NCI-H510A (cell line): Measurements from ENCODE around the gene ANLN.
"Not testable (repeated sequence)": the region's sequence is repeated elsewhere in the genome, so short reads cannot be mapped to it uniquely, and the experiment has no call there.

Source experiments
- DNase-seq: peaks from one replicate; lab custom pipeline; 2025; lab: John Stamatoyannopoulos, UW

The ANLN gene

GRCh38 chr7:36379831-36380504 is 9.7 kb upstream of the ANLN start:
- DNase-seq, result no peak

GRCh38 chr7:36381056-36381455 is 8.6 kb upstream of the ANLN start:
- DNase-seq, result no peak

DNA sequence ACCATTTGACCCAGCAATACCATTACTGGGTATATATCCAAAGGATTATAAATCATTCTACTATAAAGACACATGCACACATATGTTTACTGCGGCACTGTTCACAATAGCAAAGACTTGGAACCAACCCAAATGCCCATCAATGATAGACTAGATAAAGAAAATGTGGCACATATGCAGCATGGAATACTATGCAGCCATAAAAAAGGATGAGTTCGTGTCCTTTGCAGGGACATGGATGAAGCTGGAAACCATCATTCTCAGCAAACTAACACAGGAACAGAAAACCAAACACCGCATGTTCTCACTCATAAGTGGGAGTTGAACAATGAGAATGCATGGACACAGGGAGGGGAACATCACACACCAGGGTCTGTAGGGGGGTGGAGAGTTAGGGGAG is 6.4 kb upstream of the ANLN start:
- not testable (repeated sequence) for DNase-seq

- DNase-seq, result not testable (repeated sequence)
These were observed 4.0 kb upstream of the ANLN start for GRCh38 chr7:36385646-36386045.

- DNase-seq, result no peak
These were observed 2.0 kb upstream of the ANLN start for GRCh38 chr7:36387435-36388231.

DNA sequence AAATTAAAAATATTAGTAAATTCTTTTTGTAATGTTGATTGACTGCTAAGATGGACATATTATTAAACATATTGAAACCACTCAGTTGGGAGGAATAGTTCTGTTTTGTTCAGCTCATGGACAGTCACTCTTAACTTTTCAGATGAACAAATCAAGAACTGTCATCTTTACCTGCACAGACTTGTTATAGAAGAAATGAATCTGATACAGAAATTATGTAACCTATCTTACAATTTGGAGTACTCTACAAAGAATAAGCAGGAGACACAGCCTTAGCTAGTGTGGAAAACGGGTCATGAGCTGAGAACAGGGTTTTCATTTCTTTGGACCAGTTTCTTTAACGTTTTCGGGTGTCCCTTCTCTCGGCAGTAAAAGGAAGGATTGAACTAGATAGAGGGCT is 1.2 kb upstream of the ANLN start:
- DNase-seq, result no peak

- DNase-seq, result peak; percentile 53
These were observed 783 bp downstream of the ANLN start for GRCh38 chr7:36390199-36391090.

DNA sequence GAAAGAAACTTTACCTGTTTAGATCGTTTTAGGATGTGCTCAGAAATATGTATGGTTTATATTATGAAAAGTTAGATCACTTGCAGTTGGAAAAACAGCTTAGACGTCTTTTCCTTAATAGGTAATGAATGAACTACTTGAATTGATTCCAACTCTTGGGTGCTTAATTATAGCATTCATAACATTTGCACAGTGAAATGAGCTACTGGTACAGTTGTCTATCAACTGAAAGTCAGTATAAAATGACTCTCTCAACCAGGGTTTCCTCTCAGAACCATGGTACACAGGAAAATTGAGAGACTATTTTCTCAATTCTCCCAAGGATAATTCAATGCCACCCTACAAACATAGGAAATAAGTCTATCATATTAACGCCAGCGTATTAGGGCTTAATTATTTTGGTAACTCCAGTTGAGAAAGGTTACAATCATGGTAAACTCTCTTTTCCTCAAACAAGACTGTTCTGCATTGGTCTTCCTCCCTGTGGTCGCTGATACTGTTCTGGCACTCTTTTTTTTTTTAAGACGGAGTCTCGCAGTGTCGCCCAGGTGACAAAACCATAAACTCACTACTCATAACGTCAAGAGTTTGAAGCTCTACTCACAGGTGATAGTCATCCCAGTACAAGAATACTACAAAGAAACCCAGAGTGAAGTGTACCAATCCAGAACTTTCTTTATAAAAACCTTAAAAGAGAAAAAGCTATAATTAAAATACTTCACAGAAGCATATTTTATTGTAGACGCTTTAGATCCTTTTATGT is 2.0 kb downstream of the ANLN start:
- no peak for DNase-seq

- no peak for DNase-seq
These were observed 4.2 kb downstream of the ANLN start for GRCh38 chr7:36393826-36394225.

- DNase-seq, result no peak
These were observed 5.7 kb downstream of the ANLN start for GRCh38 chr7:36395171-36395894.

GRCh38 chr7:36396150-36396549 is 6.5 kb downstream of the ANLN start:
- DNase-seq, result no peak

DNA sequence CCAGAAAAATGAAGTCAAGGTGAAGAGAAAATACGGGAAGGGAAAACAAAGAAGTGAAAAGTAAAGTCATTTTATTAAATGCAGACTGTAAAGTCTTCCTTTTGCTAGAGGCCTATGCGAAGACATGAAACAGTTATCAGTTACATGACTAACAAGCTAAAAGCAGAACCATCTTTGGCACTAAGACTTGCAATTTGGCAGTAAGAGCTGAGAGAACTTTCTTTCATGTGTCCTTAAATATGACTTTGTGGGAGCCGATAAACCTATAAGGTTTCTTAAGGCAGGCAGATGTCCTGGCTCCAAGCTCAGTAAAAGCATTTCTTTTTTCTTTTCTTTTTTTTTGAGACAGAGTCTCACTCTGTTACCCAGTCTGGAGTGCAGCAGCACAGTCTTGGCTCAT is 10.4 kb downstream of the ANLN start:
- no peak for DNase-seq

GRCh38 chr7:36400606-36401005 is 10.9 kb downstream of the ANLN start:
- DNase-seq, result no peak

GRCh38 chr7:36403452-36403851 is 13.8 kb downstream of the ANLN start:
- no peak for DNase-seq

DNA sequence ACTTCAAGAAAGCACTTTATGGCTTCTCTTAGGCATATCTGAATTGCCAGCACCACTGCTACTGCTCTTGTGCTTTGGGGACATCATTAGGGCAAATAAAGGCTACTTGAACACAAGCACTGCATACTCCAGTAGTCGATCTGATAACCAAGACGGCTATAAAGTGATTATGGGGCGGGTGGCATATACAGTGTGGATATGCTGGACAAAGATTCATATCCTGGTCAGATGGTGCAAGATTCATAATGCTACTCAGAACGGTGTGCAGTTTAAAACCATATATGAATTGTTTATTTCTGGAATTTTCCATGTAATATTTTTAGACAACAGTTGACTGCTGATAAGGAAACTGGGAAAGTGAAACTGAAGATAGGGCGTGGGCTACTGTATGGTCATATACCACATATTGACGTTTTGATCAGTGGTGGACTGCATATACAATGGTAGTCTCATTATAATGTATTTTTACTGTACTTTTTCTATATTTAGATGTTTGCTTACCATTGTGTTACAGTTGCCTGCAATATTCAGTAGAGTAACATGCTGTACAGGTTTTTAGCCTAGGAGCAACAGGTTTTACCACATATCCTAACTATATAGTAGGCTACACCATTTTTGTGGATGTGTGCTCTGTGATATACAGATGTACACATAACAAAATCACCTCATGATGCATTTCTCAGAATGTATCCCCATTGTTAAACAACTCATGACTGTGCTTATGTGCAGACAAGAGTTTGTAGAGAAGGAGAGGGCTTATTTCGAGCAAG is 15.2 kb downstream of the ANLN start:
- DNase-seq, result no peak

DNA sequence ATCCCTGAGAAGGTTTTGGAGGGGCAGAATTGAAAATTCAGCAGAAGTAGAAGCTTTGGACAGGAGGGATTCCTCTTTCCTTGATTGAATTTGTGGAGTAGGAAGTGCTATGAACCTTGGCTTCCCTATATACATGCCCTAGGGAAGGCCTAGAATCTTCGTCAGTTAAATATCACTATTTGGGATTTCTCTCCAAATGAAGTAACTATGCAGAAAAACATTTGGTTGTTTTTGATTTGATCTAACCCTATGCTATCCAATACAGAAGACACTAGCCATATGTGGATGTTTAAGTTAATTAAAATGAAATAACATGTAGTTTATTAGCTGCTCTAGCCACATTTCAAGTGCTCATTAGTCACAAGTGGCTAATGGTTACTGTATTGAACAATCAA is 15.7 kb downstream of the ANLN start:
- DNase-seq, result no peak

GRCh38 chr7:36406156-36406555 is 16.5 kb downstream of the ANLN start:
- DNase-seq, result no peak

DNA sequence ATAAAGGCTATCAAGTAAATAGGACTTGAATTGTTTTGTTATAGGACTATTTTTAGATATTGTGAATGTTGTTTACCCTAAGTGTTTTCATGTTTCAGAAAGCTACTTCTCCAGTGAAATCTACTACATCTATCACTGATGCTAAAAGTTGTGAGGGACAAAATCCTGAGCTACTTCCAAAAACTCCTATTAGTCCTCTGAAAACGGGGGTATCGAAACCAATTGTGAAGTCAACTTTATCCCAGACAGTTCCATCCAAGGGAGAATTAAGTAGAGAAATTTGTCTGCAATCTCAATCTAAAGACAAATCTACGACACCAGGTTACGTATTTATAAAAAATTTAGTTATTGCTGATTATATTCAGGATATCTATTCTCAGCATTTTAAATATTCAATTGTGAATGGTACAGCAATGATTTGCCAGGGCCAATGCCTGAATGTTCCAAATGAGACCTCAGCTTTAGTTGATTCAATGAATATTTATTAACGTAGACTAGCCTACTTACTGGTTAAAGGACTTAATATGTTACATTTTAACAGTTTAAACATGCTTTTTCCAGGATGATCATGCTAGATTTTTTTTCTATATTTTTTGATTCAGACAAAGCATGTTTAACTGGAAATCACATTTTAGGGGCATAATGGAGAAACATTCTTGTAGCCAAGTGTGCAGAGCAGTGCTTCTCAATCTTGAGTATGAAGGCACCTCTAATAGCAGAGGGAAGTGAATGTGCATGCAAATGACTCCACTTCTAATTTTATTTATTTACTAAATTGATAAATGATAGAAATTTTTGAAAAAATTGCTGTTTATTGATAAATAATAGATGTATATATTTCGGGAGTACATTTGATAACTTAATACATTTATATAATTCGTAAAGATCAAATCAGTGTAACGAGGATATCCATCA is 18.2 kb downstream of the ANLN start:
- DNase-seq, result no peak

DNA sequence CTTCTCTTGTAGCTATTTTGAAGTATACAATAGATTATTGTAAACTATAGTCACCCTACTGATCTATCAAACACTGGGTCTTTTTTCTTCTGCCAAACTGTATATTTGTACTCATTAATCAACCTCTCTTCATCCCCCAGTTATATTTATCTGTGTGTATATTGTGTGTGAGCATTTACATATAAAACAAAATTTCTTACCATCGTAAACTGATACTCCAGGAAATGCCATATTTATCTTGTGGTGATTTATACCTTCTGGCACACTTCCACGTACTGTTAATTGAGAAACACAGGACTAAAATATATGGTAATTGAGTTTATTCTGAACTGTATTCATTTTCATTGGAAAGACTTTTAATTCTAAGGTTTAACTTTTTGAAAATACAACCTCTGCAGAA is 18.9 kb downstream of the ANLN start:
- DNase-seq, result no peak
